Muscle of leg (tissue), 11 donors: ENCODE results near the gene MKRN2. TPM values are rescaled to one million over a fixed set of nuclear protein-coding genes. Genes with fewer than 3 reads are reported as not detected.
"Not testable (repeated sequence)": the region's sequence is repeated elsewhere in the genome, so short reads cannot be mapped to it uniquely, and the experiment has no call there.

Source experiments
- DNase-seq: peaks from one replicate; pipeline ENCODE4 v3.0.0; 2013
- H3K27ac ChIP-seq: one replicate; pipeline ENCODE4 v1.5.1; 2013; ENCODE audit warnings: mild to moderate bottlenecking, low read length, control low read depth
- H3K27me3 ChIP-seq: one replicate; pipeline ENCODE4 v1.6.1; 2013; ENCODE audit warnings: low read length; ENCODE audit not compliant: control insufficient read depth, insufficient read depth
- H3K36me3 ChIP-seq: one replicate; pipeline ENCODE4 v1.6.1; 2013; ENCODE audit warnings: low read length; ENCODE audit not compliant: control insufficient read depth, insufficient read depth
- H3K4me1 ChIP-seq: one replicate; pipeline ENCODE4 v1.6.1; 2013; ENCODE audit warnings: low read length; ENCODE audit not compliant: control insufficient read depth, insufficient read depth
- H3K4me3 ChIP-seq: one replicate; pipeline ENCODE4 v1.5.1; 2013; ENCODE audit warnings: low read length, control low read depth
- H3K9me3 ChIP-seq: replicated peaks from 2 replicates; pipeline ENCODE4 v1.6.1; 2013; ENCODE audit warnings: low read depth, low read length; ENCODE audit not compliant: control insufficient read depth
- WGBS: methylation state at CpG from one replicate; pipeline ENCODE4 v1.1.5; 2013; ENCODE audit warnings: missing lambda C conversion rate; ENCODE audit not compliant: insufficient coverage; 5-methylcytosine and 5-hydroxymethylcytosine counted together
- polyA plus RNA-seq, 8 donors: library from polyadenylated mRNA; unstranded; fragments of 120-200 nt; gene quantifications; one replicate each; pipeline versions ENCODE4 v1.2.1 to v1.2.3, GENCODE V29; 2013; ENCODE audit warnings: inconsistent platforms in 1 of 8, low replicate concordance in 1 of 8; ENCODE audit not compliant: insufficient read length in 8 of 8, insufficient read depth in 1 of 8
- total RNA-seq: library from RNA; stranded (reverse); fragments of 120-200 nt; gene quantifications from one replicate; pipeline ENCODE4 v1.2.4, GENCODE V29; 2013

MKRN2 gene
- total and polyA plus RNA-seq, 9 donors, result 24.1 to 33.2 (median 29.1) TPM

- DNase-seq, result no peak
- Histone ChIP-seq H3K4me1 (no peaks in the 10 kb centered on the region), H3K27ac (no peak overlapping the region), H3K36me3 (no peaks in the 10 kb centered on the region), H3K4me3 (no peak overlapping the region), H3K9me3 (no peaks in the 10 kb centered on the region), H3K27me3 (no peaks in the 10 kb centered on the region)
- 92% methylated on average over 2 of the region's 5 CpGs for WGBS
Observed at GRCh38 chr3:12624056-12624455, 67.2 kb downstream of the MKRN2 start.

DNA sequence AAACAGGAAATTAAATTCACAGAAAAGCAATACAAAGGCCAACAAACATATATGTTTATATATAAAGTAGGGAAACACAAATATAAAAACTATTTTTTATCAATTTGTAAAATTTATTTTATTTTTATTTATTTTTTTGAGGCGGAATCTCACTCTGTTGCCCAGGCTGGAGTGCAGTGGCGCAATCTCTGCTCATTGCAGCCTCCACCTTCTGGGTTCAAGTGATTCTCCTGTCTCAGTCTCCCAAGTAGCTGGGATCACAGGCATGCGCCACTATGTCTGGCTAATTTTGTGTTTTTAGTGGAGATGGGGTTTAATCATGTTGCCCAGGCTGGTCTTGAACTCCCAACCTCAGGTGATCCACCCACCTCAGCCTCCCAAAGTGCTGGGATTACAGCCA, 68.1 kb downstream of the MKRN2 start:
- no CpG with 5 or more reads among the region's 3 CpGs for WGBS
- H3K9me3 ChIP-seq, H3K27ac ChIP-seq, H3K4me3 ChIP-seq, DNase-seq, H3K4me1 ChIP-seq, H3K36me3 ChIP-seq, H3K27me3 ChIP-seq: not testable (repeated sequence)

DNA sequence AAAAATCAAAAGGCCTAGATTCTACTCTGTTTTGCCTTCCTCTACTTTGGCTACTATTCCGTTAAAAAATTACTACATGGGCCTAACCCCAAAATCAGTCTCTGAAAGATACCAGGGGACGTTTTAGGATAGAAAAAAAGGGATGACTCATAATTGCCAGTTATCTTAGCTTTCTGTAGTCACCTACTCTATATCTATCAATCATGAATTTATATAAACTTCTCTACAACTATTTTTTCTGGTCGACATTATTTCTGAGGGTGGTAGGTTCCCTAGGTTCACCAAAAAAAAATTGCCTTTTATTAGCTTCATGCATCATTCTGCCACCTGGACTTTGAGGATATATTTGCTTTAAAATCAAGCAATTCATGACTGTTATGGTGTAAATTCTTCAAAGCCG, 70.5 kb downstream of the MKRN2 start:
- H3K27ac ChIP-seq, result no peak overlapping the region
- H3K9me3 ChIP-seq, result no peaks in the 10 kb centered on the region
- no peaks in the 10 kb centered on the region for H3K36me3 ChIP-seq
- no CpG with 5 or more reads among the region's 4 CpGs for WGBS
- peaks cover 4% of the 10 kb centered on the region for H3K4me1 ChIP-seq
- DNase-seq, result no peak
- H3K4me3 ChIP-seq, result no peak overlapping the region
- H3K27me3 ChIP-seq, result no peaks in the 10 kb centered on the region

GRCh38 chr3:12628813-12629212, 71.9 kb downstream of the MKRN2 start:
- Histone ChIP-seq H3K4me3 (no peak overlapping the region), H3K4me1 (peaks cover 4% of the 10 kb centered on the region), H3K27ac (no peak overlapping the region), H3K27me3 (no peaks in the 10 kb centered on the region), H3K36me3 (no peaks in the 10 kb centered on the region), H3K9me3 (no peaks in the 10 kb centered on the region)
- no CpG with 5 or more reads among the region's 1 CpG for WGBS
- DNase-seq, result no peak

DNA sequence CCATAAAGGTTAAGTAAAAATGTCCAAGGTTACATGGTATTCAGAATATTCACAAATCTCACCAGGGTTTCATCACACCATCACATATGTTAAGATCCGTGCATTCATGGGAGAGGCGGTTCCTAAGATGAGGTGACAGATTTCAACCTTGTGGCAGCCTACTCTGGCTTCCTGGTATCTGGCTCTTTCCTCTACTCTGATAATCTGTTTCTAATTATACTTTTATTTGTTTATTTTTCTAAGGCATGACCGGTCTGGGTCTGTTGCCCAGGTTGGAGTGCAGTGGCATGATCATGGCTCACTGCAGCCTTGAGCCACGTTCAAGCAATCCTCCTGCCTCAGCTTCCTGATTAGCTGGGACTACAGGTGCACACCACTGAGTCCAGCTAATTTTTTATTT, 72.7 kb downstream of the MKRN2 start:
- Histone ChIP-seq H3K4me1 (peaks cover 4% of the 10 kb centered on the region), H3K36me3 (peaks cover 3% of the 10 kb centered on the region), H3K27ac (no peak overlapping the region), H3K9me3 (no peaks in the 10 kb centered on the region), H3K4me3 (no peak overlapping the region), H3K27me3 (no peaks in the 10 kb centered on the region)
- DNase-seq, result no peak
- WGBS, result no CpG with 5 or more reads among the region's 4 CpGs

DNA sequence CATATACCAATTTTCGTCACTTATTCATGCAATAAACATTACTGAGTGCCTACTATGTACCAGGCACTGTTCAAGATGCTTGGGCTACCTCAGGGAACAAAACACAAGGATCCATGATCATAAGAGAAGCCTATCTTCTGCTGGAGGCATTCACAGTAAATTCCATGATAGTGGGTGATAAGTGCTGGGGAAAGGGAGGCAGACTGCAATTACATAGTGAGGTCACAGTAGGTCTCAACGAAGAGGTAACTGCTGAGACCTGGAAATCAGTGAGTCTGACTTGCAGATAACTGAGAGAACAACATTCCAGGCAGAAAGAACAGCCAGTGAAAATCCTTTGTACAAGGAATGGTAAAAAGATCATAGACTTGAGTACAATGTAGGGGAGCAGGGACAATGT, 73.4 kb downstream of the MKRN2 start:
- WGBS, result 55% methylated on average over 2 of the region's 2 CpGs
- Histone ChIP-seq H3K4me1 (peaks cover 4% of the 10 kb centered on the region), H3K27me3 (no peaks in the 10 kb centered on the region), H3K9me3 (no peaks in the 10 kb centered on the region), H3K27ac (no peak overlapping the region), H3K4me3 (no peak overlapping the region), H3K36me3 (peaks cover 4% of the 10 kb centered on the region)
- DNase-seq, result no peak

- DNase-seq, H3K27ac ChIP-seq, H3K9me3 ChIP-seq, H3K36me3 ChIP-seq, H3K4me3 ChIP-seq, H3K27me3 ChIP-seq, H3K4me1 ChIP-seq: not testable (repeated sequence)
- 100% methylated on average over 1 of the region's 7 CpGs for whole genome bisulfite sequencing
Observed at GRCh38 chr3:12630843-12631242, 74.0 kb downstream of the MKRN2 start.

DNA sequence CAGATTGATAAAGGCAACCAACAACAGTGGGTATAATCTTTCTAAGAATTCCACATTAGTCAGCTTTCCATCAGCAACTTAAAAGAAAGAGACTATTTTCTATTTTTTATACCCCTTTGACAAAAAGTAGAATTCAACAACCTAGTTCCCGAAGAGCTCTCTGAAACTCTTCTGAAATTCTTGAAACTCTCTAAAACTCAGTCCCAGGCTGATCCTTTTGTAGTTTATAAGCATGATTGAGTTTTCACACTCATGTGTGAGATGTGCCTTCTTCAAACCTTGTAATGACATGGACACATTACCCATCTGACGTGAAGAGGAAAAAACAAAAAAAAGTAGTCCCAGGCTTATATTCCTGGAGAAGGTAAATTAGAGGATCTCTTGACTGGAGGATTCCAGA, 75.6 kb downstream of the MKRN2 start:
- peaks cover 4% of the 10 kb centered on the region for H3K36me3 ChIP-seq
- no CpG with 5 or more reads among the region's 2 CpGs for WGBS
- no peak for DNase-seq
- H3K9me3 ChIP-seq, result no peaks in the 10 kb centered on the region
- H3K4me3 ChIP-seq, result no peak overlapping the region
- H3K4me1 ChIP-seq, result peaks cover 4% of the 10 kb centered on the region
- H3K27ac ChIP-seq, result no peak overlapping the region
- no peaks in the 10 kb centered on the region for H3K27me3 ChIP-seq

GRCh38 chr3:12633108-12633507, 76.2 kb downstream of the MKRN2 start:
- no peaks in the 10 kb centered on the region for H3K9me3 ChIP-seq
- no peak overlapping the region for H3K27ac ChIP-seq
- no peak for DNase-seq
- H3K27me3 ChIP-seq, result no peaks in the 10 kb centered on the region
- H3K36me3 ChIP-seq, result peaks cover 4% of the 10 kb centered on the region
- no CpG with 5 or more reads among the region's 4 CpGs for WGBS
- H3K4me3 ChIP-seq, result no peak overlapping the region
- peaks cover 4% of the 10 kb centered on the region for H3K4me1 ChIP-seq
